ENCODE results near the gene FGF1. TPM values are rescaled to one million over a fixed set of nuclear protein-coding genes. Genes with fewer than 3 reads are reported as not detected.

The FGF1 gene
- polyA plus RNA-seq, 1 of the 3 experiments (the other 2 are of a cell fraction), result 5.3 TPM

DNA sequence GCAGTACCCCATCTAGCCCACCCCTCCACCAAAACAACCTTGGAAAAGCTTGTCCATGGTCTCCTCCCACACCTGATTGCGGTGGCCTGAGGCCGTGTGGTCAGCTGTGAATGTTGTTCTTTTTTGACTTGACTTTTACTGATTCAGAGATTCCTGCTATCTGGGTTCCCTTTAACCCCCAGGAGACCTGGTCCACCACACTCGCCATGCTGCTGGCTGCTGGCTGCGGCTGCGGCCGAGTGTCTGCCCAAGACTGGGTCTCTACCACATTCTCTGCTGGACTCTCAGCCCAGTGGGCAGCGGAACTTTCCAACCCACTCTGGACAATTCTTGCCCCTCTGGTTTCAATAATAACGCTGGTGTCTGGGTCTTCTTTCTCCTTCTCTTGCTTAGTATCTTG is 28.4 kb downstream of the FGF1 start:
- CTCF ChIA-PET, result interaction anchor here (0.7 to 17.5 kb wide), 6 partner anchors 11 to 55 kb away, joined by 3 to 668 read pairs (median 9); partner anchors contain the start of gene FGF1
- Histone ChIP-seq H2AFZ (ENCODE audit: low read depth) (no peak overlapping the region), H3K4me2 (no peak overlapping the region), H3K27ac (ENCODE audit: low read depth in 2 of 2, low read length in 1 of 2) (no peak overlapping the region), H3K36me3 (replicated peaks in 1 of 2; ENCODE audit: control insufficient read depth in 1 of 2, insufficient read depth in 2 of 2, low read length in 1 of 2) (no peaks in the 10 kb centered on the region), H3K4me3 (ENCODE audit: low read depth in 2 of 2, low read length in 1 of 2) (no peak overlapping the region), H3F3A (replicated peaks; ENCODE audit: insufficient read depth) (peaks cover 3% of the 10 kb centered on the region), H3K9me3 (no peaks in the 10 kb centered on the region), H3K9ac (no peak overlapping the region), H4K20me1 (ENCODE audit: insufficient read depth) (no peaks in the 10 kb centered on the region), H3K4me1 (ENCODE audit: control insufficient read depth in 1 of 2, insufficient read depth in 2 of 2, low read depth in 1 of 2, low read length in 1 of 2) (peaks cover 4 to 5% of the 10 kb centered on the region in 2 experiments; a peak in 2 of 4 replicates), H3K9me2 (no peaks in the 10 kb centered on the region), H3K27me3 (ENCODE audit: insufficient read depth) (no peaks in the 10 kb centered on the region), H3K79me2 (ENCODE audit: insufficient read depth) (no peaks in the 10 kb centered on the region)
- POLR2A ChIA-PET, result no interaction called here
- TF ChIP-seq JUND (IDR thresholded peaks at IDR 0.05), result no peak
- no peak for TF ChIP-seq RAD21 (IDR thresholded peaks at IDR 0.05; ENCODE audit: low read length)
- TF ChIP-seq TAF1 (IDR thresholded peaks at IDR 0.05; ENCODE audit: borderline replicate concordance, low read depth, low read length), result no peak
- no peak for DNase-seq
- 94% methylated on average over 8 of the region's 8 CpGs for WGBS (ENCODE audit: low lambda C conversion rate)

DNA sequence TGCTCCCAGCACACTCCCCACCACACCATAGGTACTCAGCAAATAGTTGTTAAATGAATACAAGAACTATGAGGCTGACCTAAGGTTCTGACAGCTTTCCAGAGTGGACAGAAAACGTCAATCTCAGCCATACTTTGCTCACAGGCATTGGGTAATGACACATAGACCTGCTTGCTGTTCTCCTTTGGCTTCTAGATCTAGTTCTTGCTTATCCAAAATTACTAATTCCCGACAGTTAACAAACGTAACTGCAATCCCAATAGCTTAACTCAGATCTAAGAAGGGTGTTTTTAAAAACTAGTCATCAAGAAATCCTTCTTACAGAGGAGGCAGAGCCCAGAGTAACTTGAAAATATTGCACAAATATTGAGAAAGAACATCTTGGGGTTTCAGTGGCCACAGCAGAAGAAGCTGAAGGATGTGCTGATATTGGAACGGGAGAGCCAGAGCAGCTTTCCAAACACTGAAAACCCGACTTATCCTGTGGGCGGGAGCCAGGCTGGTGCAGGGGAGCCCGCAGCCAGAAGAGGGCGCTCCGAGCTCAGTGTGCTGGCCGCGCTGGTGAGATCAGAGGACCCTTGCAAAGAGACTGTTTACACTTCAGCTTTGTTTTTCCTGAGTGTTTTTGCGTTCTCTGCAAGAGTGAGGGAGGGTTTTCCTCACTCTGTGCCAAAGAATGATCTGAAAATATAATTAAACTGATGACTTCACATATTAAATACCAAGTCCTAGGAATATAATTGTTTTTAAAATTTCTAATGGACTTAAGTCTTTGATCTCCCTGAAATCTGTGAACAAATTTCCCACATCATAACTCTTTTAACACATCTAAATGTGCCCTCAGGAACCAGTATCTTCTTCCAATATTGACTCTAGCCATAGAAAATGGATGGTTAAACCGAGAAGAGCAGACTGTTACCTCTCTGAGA is 30.3 kb downstream of the FGF1 start:
- peak; percentile 91 for DNase-seq
- Histone ChIP-seq H3K4me2 (no peak overlapping the region), H3K4me3 (ENCODE audit: low read depth in 2 of 2, low read length in 1 of 2) (no peak overlapping the region; a peak in 1 of 4 replicates), H4K20me1 (ENCODE audit: insufficient read depth) (no peaks in the 10 kb centered on the region), H3K9ac (no peak overlapping the region), H3K27ac (ENCODE audit: low read depth in 2 of 2, low read length in 1 of 2) (no peak overlapping the region; a peak in 1 of 4 replicates), H3K27me3 (ENCODE audit: insufficient read depth) (no peaks in the 10 kb centered on the region), H3K9me3 (no peaks in the 10 kb centered on the region), H2AFZ (ENCODE audit: low read depth) (peak overlapping the region; percentile 20; the same call in 1 of the 2 replicates), H3K4me1 (ENCODE audit: control insufficient read depth in 1 of 2, insufficient read depth in 2 of 2, low read depth in 1 of 2, low read length in 1 of 2) (peaks cover 4 to 5% of the 10 kb centered on the region in 2 experiments; a peak in 2 of 4 replicates), H3K79me2 (ENCODE audit: insufficient read depth) (no peaks in the 10 kb centered on the region), H3K9me2 (no peaks in the 10 kb centered on the region), H3K36me3 (replicated peaks in 1 of 2; ENCODE audit: control insufficient read depth in 1 of 2, insufficient read depth in 2 of 2, low read length in 1 of 2) (no peaks in the 10 kb centered on the region), H3F3A (replicated peaks; ENCODE audit: insufficient read depth) (peaks cover 3% of the 10 kb centered on the region)
- WGBS (ENCODE audit: low lambda C conversion rate), result 23% methylated on average over 13 of the region's 13 CpGs
- no peak for TF ChIP-seq POLR2AphosphoS5 (IDR thresholded peaks at IDR 0.05; ENCODE audit: low read depth, low read length)
- TF ChIP-seq RAD21 (IDR thresholded peaks at IDR 0.05; ENCODE audit: low read length), result peak; percentile 99
- TF ChIP-seq, protein P1, sequence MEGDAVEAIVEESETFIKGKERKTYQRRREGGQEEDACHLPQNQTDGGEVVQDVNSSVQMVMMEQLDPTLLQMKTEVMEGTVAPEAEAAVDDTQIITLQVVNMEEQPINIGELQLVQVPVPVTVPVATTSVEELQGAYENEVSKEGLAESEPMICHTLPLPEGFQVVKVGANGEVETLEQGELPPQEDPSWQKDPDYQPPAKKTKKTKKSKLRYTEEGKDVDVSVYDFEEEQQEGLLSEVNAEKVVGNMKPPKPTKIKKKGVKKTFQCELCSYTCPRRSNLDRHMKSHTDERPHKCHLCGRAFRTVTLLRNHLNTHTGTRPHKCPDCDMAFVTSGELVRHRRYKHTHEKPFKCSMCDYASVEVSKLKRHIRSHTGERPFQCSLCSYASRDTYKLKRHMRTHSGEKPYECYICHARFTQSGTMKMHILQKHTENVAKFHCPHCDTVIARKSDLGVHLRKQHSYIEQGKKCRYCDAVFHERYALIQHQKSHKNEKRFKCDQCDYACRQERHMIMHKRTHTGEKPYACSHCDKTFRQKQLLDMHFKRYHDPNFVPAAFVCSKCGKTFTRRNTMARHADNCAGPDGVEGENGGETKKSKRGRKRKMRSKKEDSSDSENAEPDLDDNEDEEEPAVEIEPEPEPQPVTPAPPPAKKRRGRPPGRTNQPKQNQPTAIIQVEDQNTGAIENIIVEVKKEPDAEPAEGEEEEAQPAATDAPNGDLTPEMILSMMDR (IDR thresholded peaks at IDR 0.05), result peak; percentile 99
- TF ChIP-seq SMC3 (IDR thresholded peaks at IDR 0.05; ENCODE audit: low read depth, low read length), result peak; percentile 100
- TF ChIP-seq GATA2 (CRISPR knock-in tag; IDR thresholded peaks at IDR 0.05), result no peak
- CTCF ChIA-PET, result interaction anchor here (0.6 to 17.5 kb wide), 62 partner anchors 8 to 1138 kb away, joined by 3 to 668 read pairs (median 5); partner anchors contain the start of genes FGF1 and SPRY4
- POLR2A ChIA-PET, result interaction anchor here (0.9 to 1.3 kb wide), 3 partner anchors 20 to 43 kb away, joined by 5 to 20 read pairs (median 6); no protein-coding TSS in a partner anchor
